LNCaP clone FGC (cell line): ENCODE results near the gene MRPL45.

Experiments
- DNase-seq: peaks from one replicate; pipeline ENCODE4 v3.0.0-alpha.2; 2011; ENCODE audit warnings: low read depth
- H3K4me3 ChIP-seq: 2 replicates; pipeline ENCODE4 v1.5.1; 2011; ENCODE audit warnings: mild to moderate bottlenecking, low read depth, low read length, control low read depth
- TF ChIP-seq, protein P1 (sequence below): IDR thresholded peaks from 2 replicates; pipeline ENCODE4 v1.5.1; 2012; ENCODE audit warnings: mild to moderate bottlenecking; ENCODE audit not compliant: control insufficient read depth, insufficient read depth; ENCODE audit errors: extremely low read depth

MRPL45 gene

DNA sequence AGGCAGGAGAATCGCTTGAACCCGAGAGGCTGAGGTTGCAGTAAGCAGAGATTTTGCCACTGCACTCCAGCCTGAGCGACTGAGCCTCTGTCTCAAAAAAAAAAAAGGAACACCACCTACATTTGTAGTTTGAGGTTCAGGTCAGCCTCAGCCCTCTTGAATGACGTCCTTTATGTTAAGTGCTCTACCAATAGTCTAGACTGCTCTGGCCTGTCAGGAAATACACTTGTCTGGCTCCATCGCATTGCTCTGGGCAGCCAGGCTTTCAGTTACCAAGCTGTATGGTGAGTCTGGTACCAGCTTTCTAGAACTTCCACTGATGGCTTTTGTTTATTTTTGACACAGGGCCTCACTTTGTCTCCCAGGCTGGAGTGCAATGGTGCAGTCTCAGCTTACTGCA is 66.0 kb downstream of the MRPL45 start:
- no peak for DNase-seq
- TF ChIP-seq, protein P1, sequence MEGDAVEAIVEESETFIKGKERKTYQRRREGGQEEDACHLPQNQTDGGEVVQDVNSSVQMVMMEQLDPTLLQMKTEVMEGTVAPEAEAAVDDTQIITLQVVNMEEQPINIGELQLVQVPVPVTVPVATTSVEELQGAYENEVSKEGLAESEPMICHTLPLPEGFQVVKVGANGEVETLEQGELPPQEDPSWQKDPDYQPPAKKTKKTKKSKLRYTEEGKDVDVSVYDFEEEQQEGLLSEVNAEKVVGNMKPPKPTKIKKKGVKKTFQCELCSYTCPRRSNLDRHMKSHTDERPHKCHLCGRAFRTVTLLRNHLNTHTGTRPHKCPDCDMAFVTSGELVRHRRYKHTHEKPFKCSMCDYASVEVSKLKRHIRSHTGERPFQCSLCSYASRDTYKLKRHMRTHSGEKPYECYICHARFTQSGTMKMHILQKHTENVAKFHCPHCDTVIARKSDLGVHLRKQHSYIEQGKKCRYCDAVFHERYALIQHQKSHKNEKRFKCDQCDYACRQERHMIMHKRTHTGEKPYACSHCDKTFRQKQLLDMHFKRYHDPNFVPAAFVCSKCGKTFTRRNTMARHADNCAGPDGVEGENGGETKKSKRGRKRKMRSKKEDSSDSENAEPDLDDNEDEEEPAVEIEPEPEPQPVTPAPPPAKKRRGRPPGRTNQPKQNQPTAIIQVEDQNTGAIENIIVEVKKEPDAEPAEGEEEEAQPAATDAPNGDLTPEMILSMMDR, result no peak
- H3K4me3 ChIP-seq, result no peak overlapping the region

DNA sequence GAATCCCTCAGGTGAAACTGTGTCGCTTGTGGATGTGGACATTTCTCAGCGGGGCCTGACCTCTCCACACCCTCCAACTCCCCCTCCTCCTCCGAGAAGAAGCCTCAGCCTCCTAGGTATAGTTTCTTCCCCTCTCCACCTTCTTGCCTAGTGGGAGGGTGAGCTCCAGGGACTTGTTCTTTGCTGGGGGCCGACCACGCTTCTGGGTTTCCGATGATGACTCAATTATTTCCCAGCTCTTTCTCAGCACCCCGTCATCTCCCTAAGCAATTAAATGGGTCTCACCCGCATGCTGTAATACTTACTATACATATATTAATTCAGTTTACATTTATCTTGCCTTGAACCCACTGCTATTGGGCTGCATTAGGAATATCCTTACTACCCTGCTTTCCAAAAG is 67.8 kb downstream of the MRPL45 start:
- TF ChIP-seq, protein P1, result no peak
- H3K4me3 ChIP-seq, result no peak overlapping the region
- DNase-seq, result no peak

DNA sequence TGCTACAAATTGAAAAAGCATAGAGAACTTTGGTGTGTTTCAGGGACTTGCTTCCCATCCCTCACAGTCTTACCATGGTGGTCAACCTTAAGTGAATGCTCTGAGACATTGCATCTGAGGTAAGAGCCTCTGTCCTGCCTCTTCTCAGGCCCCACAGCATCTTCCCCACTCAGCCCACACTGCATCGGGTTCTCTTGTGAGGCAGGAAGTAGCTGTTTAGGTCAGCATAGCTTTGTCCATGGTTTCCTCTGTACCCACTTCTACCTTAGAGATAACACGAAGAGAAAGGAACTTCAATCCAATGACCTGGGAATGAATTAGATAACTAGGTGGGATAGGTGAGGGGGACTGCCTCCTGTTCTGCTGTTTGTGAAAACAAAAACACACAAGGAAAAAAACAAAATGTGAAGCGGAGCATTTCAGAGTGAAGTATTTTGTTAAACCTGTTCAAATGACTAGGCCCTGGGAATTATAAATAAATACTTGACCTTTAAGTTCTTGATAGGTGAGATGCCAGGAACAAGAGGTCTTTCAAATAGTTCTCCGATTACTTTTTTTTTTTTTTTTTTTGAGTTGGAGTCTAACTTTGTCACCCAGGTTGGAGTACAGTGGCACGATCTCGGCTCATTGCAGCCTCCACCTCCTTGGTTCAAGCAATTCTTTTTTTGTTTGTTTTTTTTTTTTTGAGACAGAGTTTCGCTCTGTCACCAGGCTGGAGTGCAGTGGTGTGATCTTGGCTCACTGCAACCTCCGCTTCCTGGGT is 72.3 kb downstream of the MRPL45 start:
- no peak for DNase-seq
- no peak overlapping the region for H3K4me3 ChIP-seq
- TF ChIP-seq, protein P1, result no peak
